Cardiac fibroblast (primary cell): ENCODE measurements around the gene PDCD1.

ENCODE experiments used
- DNase-seq, 2 donors: peaks; one replicate each; pipeline versions ENCODE4 v3.0.0 to v3.0.0-alpha.2; 2010; ENCODE audit warnings: low read depth in 2 of 2
- H3K4me3 ChIP-seq, 2 donors: replicated peaks in 1 of 2; 1 replicate in 1 of 2; 2 replicates in 1 of 2; pipeline ENCODE4 v1.5.1; 2011; ENCODE audit warnings: low read depth in 2 of 2, low read length in 2 of 2, mild to moderate bottlenecking in 2 of 2, moderate library complexity in 1 of 2
- CTCF ChIP-seq: IDR thresholded peaks from one replicate; pipeline ENCODE4 v1.5.1; 2011; ENCODE audit warnings: low read depth, mild to moderate bottlenecking, low read length, inconsistent platforms

The PDCD1 gene

DNA sequence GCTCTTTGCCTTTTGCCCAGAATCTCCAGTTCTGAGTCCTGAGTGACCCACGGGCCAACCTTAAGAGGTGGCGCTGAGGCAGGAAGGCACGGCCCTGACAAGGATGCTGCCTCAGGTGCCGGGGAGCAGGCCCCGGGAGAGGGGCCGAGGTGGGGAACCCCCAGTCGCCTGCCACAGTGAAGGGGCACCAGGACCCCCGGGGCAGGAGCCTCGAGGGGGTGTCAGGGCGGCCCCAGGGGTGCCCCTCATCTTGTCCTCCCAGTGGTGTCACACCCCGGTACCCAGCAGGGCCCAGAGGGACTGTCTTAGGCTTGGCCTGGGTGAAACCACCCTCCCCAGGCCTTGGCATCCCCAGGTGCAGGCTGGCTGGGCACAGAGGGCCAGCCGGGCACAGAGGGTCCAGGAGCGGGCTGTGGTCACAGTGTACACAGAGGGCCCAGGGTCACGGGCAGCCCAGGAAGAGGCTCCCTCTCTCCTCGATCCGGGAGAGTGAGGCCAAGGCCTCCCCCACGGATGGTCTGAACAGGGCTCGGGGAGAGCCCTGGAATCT is 1.0 kb downstream of the PDCD1 start:
- H3K4me3 ChIP-seq, result no peak overlapping the region
- TF ChIP-seq CTCF, result no peak
- no peak for DNase-seq

DNA sequence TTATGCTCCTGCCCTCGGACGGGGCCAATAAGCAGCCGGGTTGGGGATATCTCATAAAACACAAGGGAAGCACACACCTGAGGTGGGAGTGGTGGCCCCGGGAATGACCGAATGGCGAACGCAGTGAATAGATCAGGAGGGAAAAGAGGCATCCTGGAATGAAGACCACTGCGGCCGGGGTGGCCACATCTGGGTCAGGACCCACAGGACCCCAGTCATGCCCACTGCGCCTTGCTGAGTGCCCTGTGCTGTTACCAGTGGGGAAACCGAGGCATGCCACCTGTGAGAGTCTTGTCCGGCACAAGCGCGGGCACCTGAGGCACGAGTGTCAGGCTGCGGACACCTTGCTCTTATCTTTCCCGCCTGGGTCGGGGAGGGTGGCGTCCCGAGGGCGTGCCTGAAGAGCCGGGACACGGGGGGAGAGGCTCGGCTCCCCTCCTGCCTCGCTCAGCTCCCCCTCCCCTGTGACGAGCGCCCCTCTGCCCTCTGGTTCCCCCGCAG is 1.6 kb downstream of the PDCD1 start:
- H3K4me3 ChIP-seq, result no peak overlapping the region
- no peak for DNase-seq
- no peak for TF ChIP-seq CTCF

DNA sequence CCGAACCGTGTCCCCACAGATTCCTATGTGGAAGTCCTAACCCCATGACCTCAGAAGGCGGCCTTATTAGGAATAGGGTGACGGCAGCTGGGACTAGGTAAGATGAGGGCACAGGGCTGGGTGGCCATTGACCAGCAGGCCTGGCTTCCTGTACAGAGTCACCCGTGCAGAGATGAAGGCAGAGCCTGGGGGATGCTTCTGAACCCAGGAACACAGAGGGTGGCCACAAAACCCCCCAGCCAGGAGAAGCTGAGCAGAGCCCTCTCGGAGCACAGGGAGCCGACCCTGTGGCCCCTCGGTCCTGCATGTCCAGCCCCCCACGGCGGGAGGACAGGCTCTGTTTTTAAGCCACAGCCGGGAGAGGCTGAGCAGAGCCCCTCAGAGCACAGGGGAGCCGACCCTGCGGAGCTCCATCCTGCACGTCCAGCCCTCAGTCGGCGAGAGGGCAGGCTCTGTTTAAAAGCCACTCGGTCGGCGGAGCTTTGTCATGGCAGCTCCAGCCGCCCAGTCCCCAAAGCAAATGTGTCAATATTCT is 2.7 kb downstream of the PDCD1 start:
- TF ChIP-seq CTCF, result no peak
- no peak overlapping the region for H3K4me3 ChIP-seq
- no peak for DNase-seq

GRCh38 chr2:241855245-241855887 is 3.3 kb downstream of the PDCD1 start:
- no peak for TF ChIP-seq CTCF
- no peak overlapping the region for H3K4me3 ChIP-seq
- no peak for DNase-seq

GRCh38 chr2:241854342-241855244 is 4.1 kb downstream of the PDCD1 start:
- no peak for TF ChIP-seq CTCF
- no peak overlapping the region for H3K4me3 ChIP-seq
- DNase-seq, result peak in 1 of 2 donors; percentile 31

- TF ChIP-seq CTCF, result no peak
- no peak overlapping the region for H3K4me3 ChIP-seq
- DNase-seq, result no peak
Observed at GRCh38 chr2:241853651-241854341, 4.9 kb downstream of the PDCD1 start.
